T-helper 9 cell (primary cell): Measurements from ENCODE around the gene NGFR.
A peak's percentile ranks its signal among the peaks of the same experiment; 100 is the strongest.
"Not testable (repeated sequence)": the region's sequence is repeated elsewhere in the genome, so short reads cannot be mapped to it uniquely, and the experiment has no call there.

Experiments used
- DNase-seq: peaks from one replicate; pipeline ENCODE4 v3.0.0-alpha.2; 2020

The NGFR gene

GRCh38 chr17:49547566-49547965 is 52.5 kb downstream of the NGFR start:
- no peak for DNase-seq

DNA sequence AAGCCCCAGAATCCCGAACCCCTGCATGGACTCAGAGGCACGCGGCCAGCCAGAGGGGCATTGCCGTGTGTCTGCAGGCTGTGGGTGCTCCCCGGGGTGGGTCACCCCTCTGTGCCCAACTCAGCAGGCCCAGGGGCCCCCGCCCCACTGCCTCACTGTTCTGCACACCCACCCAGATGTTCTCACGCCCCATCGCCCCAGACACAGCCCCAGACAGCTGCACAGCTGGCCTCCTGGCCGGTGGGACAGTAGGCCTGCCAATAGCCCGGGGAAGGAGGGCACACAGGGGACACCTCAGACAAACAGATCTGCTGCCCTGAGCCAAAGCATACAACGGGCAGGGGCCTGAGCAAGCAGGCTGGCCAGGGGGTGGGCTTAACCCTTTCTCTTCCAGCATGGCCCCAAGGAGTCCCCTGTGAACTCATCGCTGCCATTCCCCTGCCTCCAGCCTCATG is 53.0 kb downstream of the NGFR start:
- DNase-seq: no peak

DNA sequence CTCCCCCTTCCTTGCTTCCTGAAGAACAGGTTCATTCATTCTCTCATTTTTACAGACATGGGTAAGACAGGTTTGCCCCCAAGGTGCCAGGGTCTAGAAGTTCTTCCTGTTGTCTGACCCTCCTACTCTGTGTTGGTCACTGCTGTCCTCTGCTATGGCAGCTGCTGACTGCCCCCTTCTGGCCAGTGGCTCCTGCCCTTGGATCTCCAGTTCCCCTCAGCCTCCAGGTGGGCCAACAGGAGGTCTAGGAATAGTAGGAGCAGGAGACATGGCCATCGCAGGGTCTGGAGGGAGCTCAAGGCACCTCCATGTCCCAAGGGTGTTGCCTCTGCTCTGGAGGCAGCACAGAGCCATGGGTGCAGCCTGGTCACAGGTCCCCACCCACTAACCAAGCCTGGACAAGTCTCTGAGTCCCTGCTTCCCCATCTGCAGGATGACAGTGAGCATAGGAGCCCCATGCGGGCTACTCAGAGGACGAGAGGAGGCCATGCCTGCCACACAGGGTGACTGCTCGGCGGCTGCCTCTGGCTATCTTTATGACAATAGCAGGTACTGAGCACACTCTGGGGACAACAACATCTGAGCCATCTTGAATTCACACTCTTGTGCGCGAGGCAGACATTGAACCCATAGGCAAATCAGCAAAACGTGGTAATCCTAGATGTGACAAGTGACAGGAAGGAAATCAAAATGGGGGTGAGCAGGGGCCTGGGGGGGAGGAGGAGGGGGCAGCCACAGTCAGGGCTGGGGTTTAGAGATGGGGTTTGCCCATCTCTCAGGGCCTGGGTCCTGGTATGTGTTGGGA is 53.6 kb downstream of the NGFR start:
- DNase-seq: no peak

DNA sequence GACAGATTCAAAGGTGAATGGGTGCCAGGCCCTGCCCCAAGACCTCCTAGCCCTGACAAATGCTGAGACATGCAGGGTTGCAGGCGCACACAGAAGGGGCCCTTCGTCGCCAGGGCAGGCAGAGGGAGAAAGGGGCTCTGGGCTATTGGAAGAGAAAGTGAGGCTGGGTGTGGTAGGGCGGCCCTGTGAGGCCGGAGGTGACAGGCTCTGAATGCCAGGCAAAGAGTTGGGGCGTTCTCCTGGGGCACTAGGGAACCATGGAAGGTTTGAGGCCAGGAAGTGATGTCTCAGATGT is 54.2 kb downstream of the NGFR start:
- no peak for DNase-seq

- DNase-seq: no peak
Observed at GRCh38 chr17:49549691-49550678, 54.9 kb downstream of the NGFR start.

DNA sequence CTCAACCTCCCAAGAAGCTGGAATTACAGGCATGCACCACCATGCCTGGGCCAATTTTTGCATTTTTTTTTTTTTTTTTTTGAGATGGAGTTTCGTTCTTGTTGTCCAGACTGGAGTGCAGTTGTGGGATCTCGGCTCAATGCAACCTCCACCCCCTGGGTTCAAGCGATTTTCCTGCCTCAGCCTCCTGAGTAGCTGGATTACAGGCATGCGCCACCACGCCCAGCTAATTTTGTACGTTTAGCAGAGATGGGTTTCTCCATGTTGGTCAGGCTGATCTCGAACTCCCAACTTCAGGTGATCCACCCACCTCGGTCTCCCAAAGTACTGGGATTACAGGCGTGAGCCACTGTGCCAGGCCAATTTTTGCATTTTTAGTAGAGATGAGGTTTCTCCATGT is 55.7 kb downstream of the NGFR start:
- DNase-seq: not testable (repeated sequence)

DNA sequence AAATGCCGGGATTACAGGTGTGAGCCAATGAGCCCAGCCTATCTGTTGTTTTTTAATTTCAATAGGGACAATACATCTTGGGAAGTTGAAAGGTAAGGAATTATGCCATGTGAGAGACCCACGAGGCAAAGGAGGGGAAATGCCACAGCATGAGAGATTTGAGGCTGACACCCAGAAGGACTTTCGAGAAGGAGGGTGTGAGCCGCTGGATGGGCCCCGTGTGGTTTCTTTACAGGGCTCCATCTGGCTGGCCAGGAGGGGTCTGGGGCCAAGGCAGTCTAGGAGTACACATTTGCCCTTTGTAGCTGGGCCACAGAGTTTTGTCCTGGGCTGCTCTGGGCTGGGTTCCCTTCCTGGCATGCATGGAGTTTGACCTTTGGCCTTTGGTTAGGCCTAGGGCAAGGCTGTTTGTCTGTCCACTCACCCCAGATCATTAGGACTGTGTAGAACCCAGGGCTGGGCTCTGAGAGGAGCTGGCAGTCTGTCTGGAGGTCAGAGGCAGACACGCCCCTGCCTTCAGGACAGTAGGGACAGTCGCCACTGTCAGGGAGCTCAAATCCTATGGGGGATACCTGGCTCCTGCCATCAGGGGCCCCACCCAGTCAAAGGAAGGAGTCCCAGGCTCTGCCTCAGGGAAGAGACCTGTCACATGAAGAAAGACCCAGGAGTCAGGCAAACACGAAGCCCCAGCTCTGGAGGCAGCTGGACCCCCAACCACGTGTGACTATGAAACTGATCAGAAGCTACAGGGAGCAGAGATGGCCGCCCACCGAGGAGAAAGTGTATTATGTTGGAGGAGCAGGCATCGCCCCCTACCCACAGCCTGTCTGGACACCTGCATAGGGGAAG is 56.4 kb downstream of the NGFR start:
- no peak for DNase-seq

DNA sequence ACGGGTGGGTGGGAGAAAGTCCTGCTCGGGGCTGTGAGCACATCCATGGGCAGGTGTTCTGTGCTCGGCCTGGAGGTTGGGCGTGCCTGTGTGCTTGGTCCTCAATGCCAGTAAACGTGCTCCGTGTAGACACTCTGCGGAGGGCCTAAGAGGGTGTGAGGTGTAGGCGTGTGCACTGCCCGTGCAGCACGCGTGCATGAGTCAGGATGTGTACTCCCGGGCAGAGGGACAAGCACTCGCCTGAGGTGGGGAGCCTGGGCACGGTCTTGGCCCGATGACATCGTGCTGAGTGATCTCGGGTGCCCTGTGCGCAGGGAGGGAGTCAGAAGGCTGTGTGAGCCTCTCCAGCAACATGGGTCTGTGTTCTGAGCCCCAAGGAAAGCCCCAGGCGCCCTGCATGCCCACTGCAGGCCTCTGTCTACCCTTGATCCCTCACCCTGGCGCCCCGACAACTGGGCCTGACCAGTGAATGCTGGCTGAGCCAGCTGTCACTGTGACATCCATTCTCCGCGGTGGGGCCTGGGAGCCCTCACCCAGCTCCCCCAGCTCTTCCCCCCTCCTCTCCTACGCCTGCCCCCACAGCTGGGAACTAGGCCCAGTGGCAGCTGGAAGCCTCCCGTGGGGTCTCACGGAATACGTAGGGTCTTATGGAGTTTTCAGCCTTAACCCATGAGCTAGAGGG is 57.1 kb downstream of the NGFR start:
- no peak for DNase-seq

DNA sequence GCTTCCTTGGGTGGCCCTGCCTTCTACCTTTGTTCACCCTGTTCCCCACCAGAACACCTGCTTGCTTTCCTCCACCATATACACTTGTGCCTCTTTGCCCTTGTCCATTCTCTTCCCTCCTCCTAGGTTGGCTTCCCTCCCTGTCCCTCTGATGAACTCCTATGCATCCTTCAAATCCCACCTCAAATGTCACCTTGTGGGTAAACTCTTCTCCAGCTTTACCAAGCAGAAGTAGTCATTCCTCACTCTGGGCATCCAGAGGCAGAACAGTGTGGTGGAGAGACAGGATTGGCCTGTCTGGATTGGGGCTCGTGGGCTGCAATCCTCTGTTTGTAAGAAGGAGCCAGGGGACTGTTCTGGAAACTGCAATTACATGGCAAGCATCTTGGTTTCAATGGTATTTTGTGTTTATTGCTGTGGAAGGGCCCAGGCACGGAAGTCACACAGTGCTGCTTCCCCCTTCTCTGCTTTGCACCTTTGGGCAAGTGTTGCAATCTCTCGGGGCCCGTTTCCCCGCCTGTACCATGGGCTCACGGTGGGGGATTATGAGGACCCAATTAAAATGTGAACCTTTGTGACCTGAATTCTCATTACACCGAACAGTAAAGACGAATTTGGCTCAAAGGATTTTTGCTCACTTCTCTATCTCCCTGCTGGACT is 58.7 kb downstream of the NGFR start:
- no peak for DNase-seq

DNA sequence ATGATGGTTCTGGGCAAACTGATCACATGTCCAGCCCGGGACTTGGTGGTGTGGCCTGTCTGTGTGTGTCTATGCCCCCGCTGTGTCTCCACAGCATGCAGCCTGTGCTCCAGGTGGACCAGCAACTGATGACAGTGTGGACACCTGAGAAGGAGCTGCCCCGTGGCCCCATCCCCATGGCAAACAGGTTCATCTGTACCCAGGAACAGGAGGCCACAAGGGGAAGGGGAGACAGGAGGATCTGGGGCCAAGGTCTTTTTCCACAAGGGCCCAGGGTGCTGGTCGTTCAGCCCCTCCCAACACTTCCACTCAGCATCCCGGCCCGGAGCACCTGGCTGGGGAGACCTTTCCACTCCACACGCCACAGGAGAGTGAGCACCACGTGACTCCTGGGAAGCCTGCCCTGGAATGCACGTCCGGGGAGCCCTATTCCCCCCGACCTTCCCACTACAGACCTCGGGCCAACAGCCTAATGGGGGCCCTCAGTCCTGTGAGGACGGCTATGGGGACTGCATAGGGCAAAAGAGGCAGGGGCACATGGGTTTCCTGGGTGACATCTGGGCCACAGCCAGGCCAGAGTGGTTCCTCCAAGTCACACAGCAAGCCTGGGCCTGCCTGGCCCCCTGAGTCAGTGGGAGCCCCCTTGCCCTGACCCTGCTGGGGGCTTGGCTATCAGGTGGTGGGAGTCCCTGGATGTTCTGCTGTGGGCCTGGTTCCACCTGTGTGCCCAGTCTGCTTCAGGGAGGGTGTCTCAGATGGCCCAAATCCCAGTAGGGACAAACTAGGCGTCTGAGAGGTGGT is 59.8 kb downstream of the NGFR start:
- no peak for DNase-seq

- DNase-seq: no peak
Observed at GRCh38 chr17:49555495-49556222, 60.6 kb downstream of the NGFR start.

DNA sequence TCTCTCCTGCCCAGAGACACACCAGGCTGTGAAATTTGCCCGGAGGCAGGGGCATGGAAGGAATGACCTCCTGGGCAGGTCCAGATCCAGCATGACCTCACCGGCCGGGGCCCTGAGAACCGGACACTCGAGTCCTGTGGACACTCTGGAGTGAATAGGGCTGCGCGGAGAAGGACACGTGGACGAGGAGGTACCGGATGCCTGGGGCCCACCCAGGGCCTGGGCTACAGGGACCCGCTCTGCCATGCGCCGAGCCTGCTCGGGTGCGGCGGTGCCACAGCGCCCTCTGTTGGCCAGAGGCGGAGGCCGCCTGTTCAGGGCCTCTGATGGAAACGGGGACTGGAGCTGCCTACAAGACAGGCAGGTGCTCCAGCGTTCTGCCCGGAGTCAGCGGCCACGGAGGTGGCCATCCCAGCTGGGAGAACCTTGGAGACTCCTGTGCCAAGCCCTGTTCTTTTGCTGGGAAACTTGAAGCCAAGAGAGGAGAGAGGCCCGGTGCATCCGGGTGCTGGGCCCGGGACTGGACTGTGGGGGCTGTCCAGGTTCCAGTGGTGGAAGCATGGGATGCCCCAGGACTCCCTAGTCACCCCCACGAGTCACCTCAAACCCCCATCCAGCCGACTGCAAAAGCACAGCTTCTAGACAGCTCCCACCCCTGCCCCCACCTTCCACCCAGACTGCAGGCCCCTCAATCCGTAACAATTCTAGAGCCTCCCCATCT is 61.3 kb downstream of the NGFR start:
- peak; percentile 79 for DNase-seq

DNA sequence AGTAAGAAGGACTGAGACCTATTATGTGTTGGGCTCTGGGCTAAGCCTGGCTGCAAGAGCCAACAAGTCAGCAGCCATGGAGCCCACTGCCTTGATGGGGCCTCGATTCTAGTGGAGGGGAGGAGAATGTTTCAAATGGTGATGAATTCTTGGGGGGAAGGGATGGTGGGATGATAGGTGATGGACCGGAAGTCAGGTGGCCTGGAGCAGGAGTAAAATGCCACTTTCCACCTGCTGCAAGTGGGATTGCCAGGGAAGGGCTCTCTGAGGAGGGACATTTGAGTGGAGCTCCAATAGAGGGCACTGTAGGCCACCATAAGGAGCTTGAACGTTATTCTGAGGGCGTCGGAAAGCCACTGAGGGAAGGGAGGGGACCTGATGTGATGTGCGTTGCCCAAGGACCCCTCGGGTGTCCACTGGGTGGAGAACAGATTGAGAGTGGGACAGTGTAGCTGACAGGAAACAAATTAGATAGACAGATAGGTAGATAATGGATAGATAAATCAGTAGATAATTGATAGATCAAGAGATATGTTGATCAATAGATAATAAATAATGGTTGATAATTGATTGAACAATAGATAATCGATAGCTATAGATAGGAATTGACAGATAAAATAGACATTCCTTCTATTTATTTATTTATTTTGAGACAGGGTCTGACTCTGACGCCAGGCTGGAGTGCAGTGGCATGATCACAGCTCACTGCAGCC is 62.4 kb downstream of the NGFR start:
- no peak for DNase-seq
